ENCODE data around the gene SYCN.
A peak's percentile ranks its signal among the peaks of the same experiment; 100 is the strongest.
"Not testable (repeated sequence)": the region's sequence is repeated elsewhere in the genome, so short reads cannot be mapped to it uniquely, and the experiment has no call there.

The SYCN gene

DNA sequence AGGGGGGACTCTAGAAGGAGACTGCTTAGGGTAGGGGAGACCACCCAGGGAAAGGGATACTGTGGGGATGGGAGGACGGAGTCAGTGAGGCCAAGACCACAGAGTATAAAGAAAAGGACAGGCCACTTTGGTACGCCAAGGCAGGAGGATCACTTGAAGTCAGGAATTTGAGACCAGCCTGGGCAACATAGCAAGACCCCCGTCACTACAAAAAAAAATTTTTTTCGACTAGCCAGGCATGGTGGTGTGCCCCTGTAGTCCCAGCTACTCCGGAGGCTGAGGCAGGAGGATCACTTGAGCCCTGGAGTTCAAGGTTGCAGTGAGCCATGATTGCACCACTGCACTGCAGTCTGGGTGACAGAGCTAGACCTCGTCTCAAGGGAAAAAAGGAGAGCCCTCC lies 34.1 kb upstream of the SYCN start:
- H3K4me1 Mint-ChIP-seq (ENCODE audit: low read depth): peaks cover 23% of the 10 kb centered on the region
- peak overlapping the region; percentile 70 for H3K4me3 Mint-ChIP-seq
- H3K27ac Mint-ChIP-seq: peak overlapping the region; percentile 86
- no peaks in the 10 kb centered on the region for H3K9me3 Mint-ChIP-seq
- no peaks in the 10 kb centered on the region for H3K27me3 Mint-ChIP-seq
- no peaks in the 10 kb centered on the region for H3K36me3 Mint-ChIP-seq (ENCODE audit: low read depth)

DNA sequence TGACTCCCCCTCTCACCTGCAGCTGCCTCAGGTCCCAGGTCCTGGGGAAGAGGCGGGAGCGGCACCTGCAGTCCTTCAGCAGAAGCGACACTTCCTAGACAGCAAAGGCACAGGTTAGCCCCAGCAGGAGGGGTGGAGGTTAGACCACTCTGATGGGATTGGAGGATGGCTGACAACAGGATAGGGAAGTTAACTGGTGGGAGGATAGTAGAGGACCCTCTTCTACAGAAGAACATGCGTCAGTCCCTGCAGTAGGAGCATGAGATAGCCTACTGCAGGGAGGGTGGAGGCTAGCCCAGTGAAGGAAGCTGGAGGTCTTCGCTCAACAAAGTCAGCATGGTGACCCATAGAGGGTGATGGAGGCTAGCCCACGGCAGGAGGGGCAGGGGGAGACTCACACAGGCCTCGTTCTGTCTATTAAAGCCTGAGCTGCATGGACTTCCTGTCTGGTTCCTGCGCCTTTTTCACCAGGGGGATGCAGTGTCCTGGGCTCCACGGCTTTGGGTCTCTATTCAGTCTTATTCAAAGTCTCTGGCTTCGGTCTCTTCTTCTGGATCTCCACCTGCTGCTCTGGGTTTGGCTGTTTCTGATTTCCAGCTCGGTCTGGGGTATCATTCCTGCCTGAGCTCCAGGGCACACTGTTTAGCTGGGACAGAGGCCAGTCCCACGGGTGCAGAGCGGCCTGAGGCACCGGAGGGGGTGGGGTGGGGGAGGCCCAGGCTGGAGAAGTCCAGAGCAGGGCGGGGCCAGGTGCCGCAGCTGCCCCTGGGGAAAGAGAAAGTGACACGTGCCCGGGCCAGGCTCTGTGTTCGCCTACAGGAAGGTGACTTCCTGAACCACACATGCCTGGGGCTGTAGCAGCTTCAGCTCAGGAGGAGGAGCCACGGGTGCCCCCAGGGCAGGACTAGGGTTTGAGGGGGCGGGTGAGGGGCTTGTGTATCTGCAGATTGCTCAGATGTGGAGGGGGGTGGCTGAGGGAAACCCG lies 33.4 kb upstream of the SYCN start:
- no peaks in the 10 kb centered on the region for H3K27me3 Mint-ChIP-seq
- H3K9me3 Mint-ChIP-seq: no peaks in the 10 kb centered on the region
- H3K4me1 Mint-ChIP-seq (ENCODE audit: low read depth): peaks cover 23% of the 10 kb centered on the region
- peak overlapping the region; percentile 70 for H3K4me3 Mint-ChIP-seq
- H3K36me3 Mint-ChIP-seq (ENCODE audit: low read depth): no peaks in the 10 kb centered on the region
- peak overlapping the region; percentile 86 for H3K27ac Mint-ChIP-seq

DNA sequence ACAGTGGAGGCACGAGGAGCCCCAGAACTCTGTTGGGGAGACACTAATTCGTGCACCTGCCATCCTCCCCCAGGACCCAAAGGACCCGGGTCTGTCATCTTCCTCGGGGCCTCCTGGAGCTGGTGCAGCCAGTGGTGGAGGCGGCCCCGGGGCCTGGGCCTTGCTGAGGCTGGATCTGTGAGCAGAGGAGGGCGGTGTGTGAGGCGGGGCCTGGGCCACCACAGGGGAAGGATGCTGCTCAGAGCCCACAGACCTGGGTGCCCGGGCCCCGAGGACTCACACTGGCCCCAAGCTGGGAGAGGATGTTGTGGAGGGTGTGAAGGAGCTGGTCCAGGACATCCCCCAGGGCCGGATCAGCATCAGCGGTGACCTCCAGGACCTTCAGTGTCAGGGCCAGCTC lies 32.5 kb upstream of the SYCN start:
- Mint-ChIP-seq H3K4me3 (peak overlapping the region; percentile 26), H3K9me3 (no peaks in the 10 kb centered on the region), H3K27ac (peak overlapping the region; percentile 56), H3K4me1 (ENCODE audit: low read depth) (peaks cover 23% of the 10 kb centered on the region), H3K27me3 (no peaks in the 10 kb centered on the region), H3K36me3 (ENCODE audit: low read depth) (no peaks in the 10 kb centered on the region)

DNA sequence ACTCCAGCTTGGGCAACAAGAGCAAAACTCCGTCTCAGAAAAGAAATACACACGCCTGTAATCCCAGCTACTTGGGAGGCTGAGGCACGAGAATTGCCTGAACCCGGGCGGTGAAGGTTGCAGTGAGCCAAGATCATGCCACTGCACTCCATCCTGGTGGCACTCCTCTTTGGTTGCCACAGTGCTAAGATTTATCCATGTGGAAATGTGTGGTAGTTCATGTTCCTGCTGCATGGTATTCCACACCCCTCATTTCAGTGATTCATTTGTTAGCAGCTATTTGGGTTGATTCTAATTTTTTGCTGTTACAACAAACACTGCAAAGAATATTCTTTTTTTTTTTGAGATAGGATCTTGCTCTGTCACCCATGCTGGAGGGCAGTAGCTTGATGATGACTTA lies 28.6 kb upstream of the SYCN start:
- Mint-ChIP-seq H3K36me3 (ENCODE audit: low read depth) (no peaks in the 10 kb centered on the region), H3K27me3 (no peaks in the 10 kb centered on the region), H3K9me3 (no peaks in the 10 kb centered on the region), H3K27ac (no peak overlapping the region), H3K4me3 (no peak overlapping the region), H3K4me1 (ENCODE audit: low read depth) (peaks cover 14% of the 10 kb centered on the region)

DNA sequence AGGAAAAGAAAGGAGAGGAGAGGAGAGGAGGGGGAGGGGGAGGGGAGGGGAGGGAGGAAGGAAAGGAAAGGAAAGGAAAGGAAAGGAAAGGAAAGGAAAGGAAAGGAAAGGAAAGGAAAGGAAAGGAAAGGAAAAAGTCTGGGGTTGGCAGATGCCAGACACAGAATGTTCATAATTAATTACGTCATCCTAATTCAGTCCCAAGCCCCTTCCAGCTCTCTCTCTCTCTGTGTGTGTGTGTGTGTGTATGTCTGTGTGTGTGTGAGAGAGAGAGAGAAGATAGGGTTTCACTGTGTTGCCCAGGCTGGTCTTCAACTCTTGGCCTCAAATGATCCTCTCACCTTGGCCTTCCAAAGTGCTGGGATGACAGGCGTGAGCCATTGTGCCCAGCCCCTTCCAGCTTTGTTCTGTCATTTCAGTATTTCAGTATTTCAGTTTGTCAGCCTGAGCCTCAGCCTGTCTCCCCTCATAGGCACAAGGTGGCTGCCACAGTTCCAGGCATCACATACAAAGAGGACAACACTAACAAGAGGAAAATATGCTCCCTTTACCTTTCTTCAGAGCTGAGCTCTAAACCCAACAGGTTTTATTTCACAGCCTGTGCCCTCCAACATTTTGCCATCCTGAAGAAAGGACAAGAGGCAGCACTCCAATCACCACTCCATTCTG lies 26.2 kb upstream of the SYCN start:
- Mint-ChIP-seq H3K27me3 (peaks cover under 1% of the 10 kb centered on the region), H3K27ac (no peak overlapping the region), H3K4me1 (ENCODE audit: low read depth) (no peaks in the 10 kb centered on the region)

DNA sequence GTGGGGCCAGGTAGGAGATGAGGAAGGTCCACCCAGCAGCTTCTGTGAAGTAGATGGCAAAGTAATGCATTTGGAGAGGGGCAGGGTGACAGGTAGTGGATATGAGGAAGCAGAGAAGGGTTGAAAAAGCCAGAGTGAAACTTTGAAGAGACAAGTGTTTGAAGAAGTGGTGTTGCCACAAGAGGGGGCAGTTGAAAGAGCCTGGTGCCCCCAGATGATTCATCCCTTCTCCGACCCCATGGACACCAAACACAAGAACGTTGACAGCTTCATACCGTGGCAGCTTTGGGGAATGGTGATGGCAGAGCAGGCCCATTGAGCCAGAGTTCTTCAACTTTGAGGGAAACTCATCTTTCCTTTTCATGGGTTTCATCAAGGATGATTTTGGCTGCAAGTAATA lies 20.8 kb upstream of the SYCN start:
- H3K9me3 Mint-ChIP-seq: no peaks in the 10 kb centered on the region
- H3K27ac Mint-ChIP-seq: peak overlapping the region; percentile 28
- peaks cover 19% of the 10 kb centered on the region for H3K27me3 Mint-ChIP-seq
- H3K36me3 Mint-ChIP-seq (ENCODE audit: low read depth): no peaks in the 10 kb centered on the region
- H3K4me3 Mint-ChIP-seq: no peak overlapping the region
- H3K4me1 Mint-ChIP-seq (ENCODE audit: low read depth): no peaks in the 10 kb centered on the region

More for the DNA sequence above, 26.2 kb upstream of the SYCN start:
- no peaks in the 10 kb centered on the region for H3K36me3 Mint-ChIP-seq (ENCODE audit: low read depth)
- H3K4me3 Mint-ChIP-seq: no peak overlapping the region
- no peaks in the 10 kb centered on the region for H3K9me3 Mint-ChIP-seq

DNA sequence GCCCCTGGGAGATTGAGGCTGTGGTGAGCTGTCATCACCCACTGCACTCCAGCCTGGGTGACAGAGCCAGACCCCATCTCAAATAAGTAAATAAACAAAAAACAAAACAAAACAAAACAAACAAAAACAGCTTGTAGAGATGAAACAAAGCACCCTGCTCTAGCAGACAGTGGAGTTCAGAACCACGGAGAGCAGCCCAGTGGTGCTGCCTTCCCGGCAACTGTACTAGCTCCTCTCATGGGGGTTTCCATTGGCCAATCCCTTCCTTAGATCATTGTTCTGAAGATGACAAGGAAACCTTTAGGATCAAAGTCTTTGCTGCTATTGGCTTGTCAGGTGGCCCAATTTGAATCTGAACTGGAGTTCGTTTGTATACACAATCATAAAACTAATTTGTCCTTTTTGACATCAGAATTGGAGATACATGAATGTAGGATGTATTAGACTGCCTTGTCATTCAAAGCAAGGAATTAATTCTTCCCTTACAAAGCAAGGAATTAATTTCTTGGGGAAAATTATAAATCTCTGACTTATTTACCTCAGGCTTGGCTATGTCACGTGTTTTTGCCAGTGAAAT lies 19.7 kb upstream of the SYCN start:
- Mint-ChIP-seq H3K27ac (no peak overlapping the region), H3K9me3 (no peaks in the 10 kb centered on the region), H3K4me1 (ENCODE audit: low read depth) (no peaks in the 10 kb centered on the region)

DNA sequence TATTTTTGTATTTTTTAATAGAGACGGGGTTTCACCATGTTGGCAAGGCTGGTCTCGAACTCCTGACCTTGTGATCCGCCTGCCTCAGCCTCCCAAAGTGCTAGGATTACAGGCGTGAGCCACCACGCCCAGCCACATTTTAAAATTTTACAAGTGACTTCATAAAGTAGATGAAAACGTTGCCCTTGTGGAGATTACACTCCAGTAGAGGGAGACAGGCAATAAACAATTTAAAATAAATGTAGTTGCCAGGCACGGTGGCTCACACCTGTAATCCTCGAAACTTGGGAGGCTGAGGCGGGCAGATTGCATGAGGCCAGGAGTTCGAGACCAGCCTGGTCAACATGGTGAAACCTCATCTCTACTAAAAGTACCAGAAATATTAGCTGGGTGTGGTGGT lies 15.0 kb upstream of the SYCN start:
- not testable (repeated sequence) for H3K27ac Mint-ChIP-seq; H3K4me1 Mint-ChIP-seq (ENCODE audit: low read depth); H3K9me3 Mint-ChIP-seq; H3K36me3 Mint-ChIP-seq (ENCODE audit: low read depth); H3K4me3 Mint-ChIP-seq
- H3K27me3 Mint-ChIP-seq: peaks cover 22% of the 10 kb centered on the region

More for the DNA sequence above, 19.7 kb upstream of the SYCN start:
- peaks cover 22% of the 10 kb centered on the region for H3K27me3 Mint-ChIP-seq
- H3K36me3 Mint-ChIP-seq (ENCODE audit: low read depth): no peaks in the 10 kb centered on the region
- no peak overlapping the region for H3K4me3 Mint-ChIP-seq

DNA sequence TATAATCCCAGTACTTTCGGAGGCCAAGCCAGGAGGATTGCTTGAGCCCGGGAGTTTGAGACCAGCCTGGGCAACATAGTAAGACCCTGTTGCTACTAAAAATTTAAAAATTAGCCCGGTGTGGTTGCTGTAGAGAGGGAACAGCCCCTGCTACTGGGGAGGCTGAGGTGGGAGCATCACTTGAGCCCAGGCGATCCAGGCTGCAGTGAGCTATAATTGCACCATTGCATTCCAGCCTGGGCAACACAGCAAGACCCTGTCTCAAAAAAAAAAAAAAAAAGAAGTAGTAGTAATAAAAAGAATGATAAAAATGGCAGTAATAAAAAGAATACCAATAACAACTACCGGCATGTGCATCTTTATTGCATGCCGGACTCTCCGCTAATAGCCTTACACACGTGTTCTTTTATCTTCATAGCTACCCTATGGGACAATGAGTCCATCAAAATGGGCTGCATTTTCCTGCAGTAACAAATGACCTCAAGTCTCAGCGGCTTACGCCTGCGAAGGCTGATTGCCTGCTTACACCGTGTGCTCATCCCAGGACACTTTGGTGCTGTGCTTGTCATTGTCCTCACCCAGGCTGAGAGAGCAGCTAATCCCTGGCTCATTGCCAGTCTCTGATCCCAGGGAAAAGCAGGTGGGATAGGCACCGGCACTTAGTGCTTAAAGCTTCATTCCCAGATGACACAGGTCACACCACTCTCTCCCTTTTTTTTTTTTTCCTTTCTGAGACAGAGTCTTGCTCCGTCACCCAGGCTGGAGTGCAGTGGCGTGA lies 14.4 kb upstream of the SYCN start:
- peaks cover 5% of the 10 kb centered on the region for H3K9me3 Mint-ChIP-seq
- H3K36me3 Mint-ChIP-seq (ENCODE audit: low read depth): no peaks in the 10 kb centered on the region
- no peaks in the 10 kb centered on the region for H3K4me1 Mint-ChIP-seq (ENCODE audit: low read depth)
- H3K4me3 Mint-ChIP-seq: no peak overlapping the region
- H3K27ac Mint-ChIP-seq: no peak overlapping the region
- peaks cover 19% of the 10 kb centered on the region for H3K27me3 Mint-ChIP-seq

DNA sequence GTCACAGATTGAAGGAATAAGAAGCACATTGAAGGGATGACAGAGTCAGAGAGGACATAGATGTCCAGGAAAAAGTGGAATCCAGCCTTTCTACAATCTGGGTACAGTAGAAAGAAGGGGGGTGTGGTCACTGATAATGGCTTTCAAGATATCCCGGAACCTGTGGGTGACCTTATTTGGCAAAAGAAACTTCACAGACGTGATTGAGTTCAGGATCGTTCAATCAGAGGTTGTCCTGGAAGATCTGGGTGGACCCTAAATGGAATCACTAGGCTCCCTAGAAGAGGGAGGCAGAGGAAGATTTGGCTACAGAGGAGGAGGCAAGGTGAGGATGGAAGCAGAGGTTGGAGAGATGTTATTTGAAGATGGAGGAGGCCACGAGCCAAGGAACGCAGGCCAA lies 13.0 kb upstream of the SYCN start:
- Mint-ChIP-seq H3K27ac (no peak overlapping the region), H3K4me1 (ENCODE audit: low read depth) (no peaks in the 10 kb centered on the region), H3K9me3 (peaks cover 5% of the 10 kb centered on the region), H3K36me3 (ENCODE audit: low read depth) (no peaks in the 10 kb centered on the region), H3K27me3 (peaks cover 19% of the 10 kb centered on the region), H3K4me3 (no peak overlapping the region)

DNA sequence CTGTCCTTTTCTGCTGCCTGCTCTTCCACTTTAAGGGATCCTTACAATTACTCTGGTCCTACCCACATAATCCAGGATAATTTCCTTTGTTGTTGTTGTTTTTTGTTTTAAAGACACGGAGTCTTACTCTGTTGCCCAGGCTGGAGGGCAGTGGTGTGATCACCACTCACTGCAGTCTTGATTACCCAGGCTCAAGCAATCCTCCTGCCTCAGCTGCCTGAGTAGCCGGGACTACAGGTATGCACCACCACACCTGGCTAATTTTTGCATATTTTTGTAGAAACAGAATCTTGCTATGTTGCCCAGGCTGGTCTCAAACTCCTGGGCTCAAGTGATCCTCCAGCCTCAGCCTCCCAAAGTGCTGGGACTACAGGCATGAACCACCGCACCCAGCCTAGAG lies 11.3 kb upstream of the SYCN start:
- not testable (repeated sequence) for H3K4me1 Mint-ChIP-seq (ENCODE audit: low read depth); H3K36me3 Mint-ChIP-seq (ENCODE audit: low read depth); H3K27ac Mint-ChIP-seq; H3K4me3 Mint-ChIP-seq; H3K9me3 Mint-ChIP-seq
- H3K27me3 Mint-ChIP-seq: peaks cover 12% of the 10 kb centered on the region

DNA sequence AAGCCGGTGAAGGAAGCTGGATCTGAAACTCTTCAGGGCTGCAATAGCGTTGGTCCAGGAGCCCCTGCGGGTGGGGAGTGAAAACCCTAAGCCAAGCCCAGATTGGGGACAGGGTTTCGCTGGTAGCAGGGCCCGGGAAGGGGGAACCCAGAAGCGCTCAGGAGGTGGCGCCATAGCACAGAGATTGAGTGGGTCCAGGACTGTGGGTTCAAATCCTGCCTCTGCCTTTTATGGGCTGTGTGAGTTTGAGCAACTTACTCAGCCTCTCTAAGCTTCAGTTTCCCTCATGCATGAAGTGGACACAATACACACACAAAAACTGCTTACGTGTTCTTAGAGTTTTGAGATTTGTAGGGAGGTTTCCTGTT lies 8.3 kb upstream of the SYCN start:
- H3K27ac Mint-ChIP-seq: no peak overlapping the region
- no peak overlapping the region for H3K4me3 Mint-ChIP-seq
- H3K27me3 Mint-ChIP-seq: peaks cover 6% of the 10 kb centered on the region
- no peaks in the 10 kb centered on the region for H3K4me1 Mint-ChIP-seq (ENCODE audit: low read depth)
- no peaks in the 10 kb centered on the region for H3K36me3 Mint-ChIP-seq (ENCODE audit: low read depth)
- peaks cover 5% of the 10 kb centered on the region for H3K9me3 Mint-ChIP-seq

DNA sequence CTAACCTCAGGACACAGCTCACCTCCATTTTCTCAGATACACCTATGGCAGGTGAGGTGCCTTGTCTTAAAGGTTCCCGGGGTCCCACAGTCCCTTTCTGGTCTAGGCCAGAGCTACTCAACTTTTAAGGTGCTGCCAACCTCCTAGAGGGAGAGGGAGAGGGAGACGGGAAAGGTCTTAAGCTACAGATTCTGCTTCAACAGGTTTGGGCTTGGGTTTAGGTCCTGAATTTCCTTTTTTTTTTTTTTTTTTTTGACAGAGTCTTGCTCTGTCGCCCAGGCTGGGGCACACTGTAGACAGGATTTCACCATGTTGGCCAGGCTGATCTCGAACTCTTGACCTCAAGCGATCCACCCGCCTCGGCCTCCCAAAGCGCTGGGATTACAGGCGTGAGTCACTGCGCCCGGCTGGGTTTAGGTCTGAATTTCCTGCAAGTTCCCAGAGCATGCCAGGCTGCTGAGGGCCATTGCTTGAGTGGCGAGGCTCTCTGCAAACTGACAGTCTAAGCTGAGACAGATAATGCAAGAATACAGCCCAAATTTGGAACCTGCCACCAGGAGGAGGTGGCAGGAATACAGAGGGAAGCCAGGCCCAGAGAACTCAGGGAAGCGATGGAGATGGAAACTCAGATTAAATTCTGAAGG lies 7.8 kb upstream of the SYCN start:
- Mint-ChIP-seq H3K36me3 (ENCODE audit: low read depth) (no peaks in the 10 kb centered on the region), H3K27ac (no peak overlapping the region), H3K9me3 (peaks cover under 1% of the 10 kb centered on the region), H3K4me1 (ENCODE audit: low read depth) (no peaks in the 10 kb centered on the region), H3K27me3 (peaks cover under 1% of the 10 kb centered on the region), H3K4me3 (no peak overlapping the region)

DNA sequence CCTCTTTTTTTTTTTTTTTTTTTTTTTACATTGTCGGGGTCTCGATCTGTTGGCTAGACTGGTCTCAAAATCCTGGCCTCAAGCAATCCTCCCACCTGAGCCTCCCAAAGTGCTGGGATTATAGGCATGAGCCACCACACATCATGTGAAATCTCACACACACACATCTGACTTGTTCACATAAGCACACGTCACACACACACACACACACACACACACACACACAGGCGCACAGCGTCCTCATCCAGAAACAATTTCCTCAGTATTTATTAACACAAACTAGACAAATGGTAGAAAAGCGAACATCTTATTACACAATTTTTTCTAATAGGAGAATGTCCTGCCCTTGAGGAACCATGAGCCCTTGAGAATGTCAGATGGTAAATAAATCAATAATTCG lies 5.1 kb upstream of the SYCN start:
- Mint-ChIP-seq H3K9me3 (no peaks in the 10 kb centered on the region), H3K4me1 (ENCODE audit: low read depth) (no peaks in the 10 kb centered on the region)

More for the DNA sequence above, 5.1 kb upstream of the SYCN start:
- H3K27ac Mint-ChIP-seq: no peak overlapping the region
- H3K36me3 Mint-ChIP-seq (ENCODE audit: low read depth): no peaks in the 10 kb centered on the region
- no peak overlapping the region for H3K4me3 Mint-ChIP-seq
- peaks cover 13% of the 10 kb centered on the region for H3K27me3 Mint-ChIP-seq
